K562 (cell line): ENCODE results near the gene RASL11A. TPM values are rescaled to one million over a fixed set of nuclear protein-coding genes. Genes with fewer than 3 reads are reported as not detected.

Source experiments
- ATAC-seq: fragments of 200-7000 bp; cut with Tn5 transposase; 3 replicates; pipeline ENCODE4 v1.9.1; 2020; ENCODE audit warnings: moderate library complexity
- BruUV-seq: library from RNA; stranded (reverse); fragments of 400-500 nt; replicated peaks from 2 replicates; lab custom pipeline; 2021; lab: Mats Ljungman, UMichigan
- CTCF ChIA-PET: fragments of 300-600 bp; formaldehyde crosslinking; extraction: SDS; loops from one replicate; lab custom pipeline; 2021; ENCODE audit warnings: low intra/inter-chr PET ratio; lab: Yijun Ruan, JAX
- POLR2A ChIA-PET: fragments of 300-600, 350-650 bp; sonication (Branson Sonifier 250); formaldehyde crosslinking; extraction: SDS; loops from one replicate; lab custom pipeline; 2021; ENCODE audit warnings: antibody characterized with exemption, inconsistent platforms; lab: Yijun Ruan, JAX
- DNase-seq, 4 experiments: peaks; one replicate each; pipeline versions ENCODE4 v3.0.0 to v3.0.0-alpha.2; 2011 to 2018; ENCODE audit warnings: low spot score in 3 of 4, mixed read lengths in 3 of 4; ENCODE audit errors: extremely low read depth in 1 of 4
- FAIRE-seq: peaks from 2 replicates; lab custom pipeline; 2011; peaks lifted over from hg19 to GRCh38; lab: Jason Lieb, UNC
- H2AFZ ChIP-seq: 2 replicates; pipeline ENCODE4 v1.6.0; 2011; ENCODE audit warnings: low read depth, low read length, control low read depth, inconsistent platforms
- H3K27ac ChIP-seq: fragments of 200-600 bp; 3 replicates; pipeline ENCODE4 v1.8.0; 2011; ENCODE audit warnings: low read depth, mild to moderate bottlenecking, control low read depth, inconsistent platforms, low read length, moderate library complexity, mixed read lengths; ENCODE audit errors: extremely low read depth
- H3K27me3 ChIP-seq, 2 experiments: fragments of 300-600 bp in 1 of 2; 2 replicates in 1 of 2; 3 replicates in 1 of 2; pipeline versions ENCODE4 v1.6.0 to v1.8.0; 2011; ENCODE audit warnings: inconsistent platforms in 2 of 2, low read length in 2 of 2, mild to moderate bottlenecking in 1 of 2, mixed read lengths in 1 of 2, moderate library complexity in 1 of 2; ENCODE audit not compliant: control insufficient read depth in 2 of 2, insufficient read depth in 2 of 2
- H3K36me3 ChIP-seq: fragments of 300-600 bp; 3 replicates; pipeline ENCODE4 v1.8.0; 2011; ENCODE audit warnings: mild to moderate bottlenecking, low read length, inconsistent platforms; ENCODE audit not compliant: control insufficient read depth, insufficient read depth
- H3K4me1 ChIP-seq, 2 experiments: fragments of 200-600 bp in 1 of 2; replicated peaks in 1 of 2; 2 replicates in 1 of 2; 3 replicates in 1 of 2; pipeline versions ENCODE4 v1.5.1 to v1.8.0; 2011; ENCODE audit warnings: inconsistent platforms in 2 of 2, low read length in 2 of 2, mild to moderate bottlenecking in 1 of 2, mixed read lengths in 1 of 2, moderate library complexity in 1 of 2; ENCODE audit not compliant: control insufficient read depth in 2 of 2, insufficient read depth in 2 of 2
- H3K4me2 ChIP-seq: 2 replicates; pipeline ENCODE4 v1.6.1; 2011; ENCODE audit warnings: low read length, control low read depth, inconsistent platforms, mixed read lengths; ENCODE audit not compliant: insufficient read depth
- H3K4me3 ChIP-seq: fragments of 200-600 bp; sonication (generic), shearing (Covaris generic); 2 replicates; pipeline ENCODE4 v1.5.1; 2016; ENCODE audit warnings: control low read depth, inconsistent platforms
- H3K79me2 ChIP-seq: fragments of 200-600 bp; 3 replicates; pipeline ENCODE4 v1.8.0; 2011; ENCODE audit warnings: low read length, inconsistent platforms; ENCODE audit not compliant: control insufficient read depth, insufficient read depth
- H3K9ac ChIP-seq, 2 experiments: 2 replicates each; pipeline versions ENCODE4 v1.6.0 to v1.6.1; 2011; ENCODE audit warnings: low read depth in 2 of 2, low read length in 2 of 2, control low read depth in 1 of 2, inconsistent platforms in 1 of 2, mild to moderate bottlenecking in 1 of 2, mixed read lengths in 1 of 2; ENCODE audit not compliant: insufficient read depth in 1 of 2
- H3K9me1 ChIP-seq: one replicate; pipeline ENCODE4 v1.6.0; 2011; ENCODE audit warnings: inconsistent platforms, mild to moderate bottlenecking, low read length, moderate library complexity; ENCODE audit not compliant: control insufficient read depth, insufficient read depth
- H3K9me3 ChIP-seq: replicated peaks from 2 replicates; pipeline ENCODE4 v1.5.1; 2011; ENCODE audit warnings: low read depth, low read length, inconsistent platforms; ENCODE audit not compliant: control insufficient read depth, insufficient read depth
- H4K20me1 ChIP-seq: replicated peaks from 2 replicates; pipeline ENCODE4 v1.6.1; 2011; ENCODE audit warnings: low read length, inconsistent platforms, mixed read lengths; ENCODE audit not compliant: control insufficient read depth, insufficient read depth
- FOSL1 ChIP-seq: fragments of 200-800 bp; sonication (Bioruptor generic); conservative IDR thresholded peaks from 2 replicates; pipeline ENCODE4 v1.6.1; 2016; ENCODE audit warnings: missing genetic modification characterization, missing compliant biosample characterization
- FOXP4 ChIP-seq: sonication (generic); formaldehyde crosslinking; IDR thresholded peaks from 2 replicates; pipeline ENCODE4 v1.8.0; 2022; ENCODE audit warnings: mild to moderate bottlenecking, missing genetic modification reagents, borderline replicate concordance
- GTF2F1 ChIP-seq: IDR thresholded peaks from 2 replicates; pipeline ENCODE4 v1.6.1; 2011; ENCODE audit warnings: low read depth, low read length, improper control_type of control experiment
- HDAC2 ChIP-seq: fragments of 450-650 bp; IDR thresholded peaks from 2 replicates; pipeline ENCODE4 v1.6.1; 2016; ENCODE audit warnings: mild to moderate bottlenecking
- HOMEZ ChIP-seq: fragments of 250-450 bp; sonication (Bioruptor Pico); IDR thresholded peaks from 2 replicates; pipeline ENCODE4 v1.4.0; 2020; ENCODE audit warnings: mild to moderate bottlenecking, moderate library complexity
- NFE2 ChIP-seq: IDR thresholded peaks from 2 replicates; pipeline ENCODE4 v1.6.1; 2014; ENCODE audit warnings: antibody characterized with exemption, low read depth
- NFIX ChIP-seq: fragments of 250-450 bp; sonication (Bioruptor Pico); IDR thresholded peaks from 2 replicates; pipeline ENCODE4 v1.4.0; 2020; ENCODE audit warnings: low read depth, mild to moderate bottlenecking, moderate library complexity
- PHF8 ChIP-seq: fragments of 200-600 bp; sonication (generic); IDR thresholded peaks from 2 replicates; pipeline ENCODE4 v1.6.1; 2012; ENCODE audit warnings: mixed run types, mild to moderate bottlenecking, inconsistent platforms, low read length, moderate library complexity, borderline replicate concordance
- RB1 ChIP-seq: fragments of 450-650 bp; IDR thresholded peaks from 2 replicates; pipeline ENCODE4 v1.6.1; 2017; ENCODE audit warnings: low read depth, mild to moderate bottlenecking
- SAFB ChIP-seq: fragments of 200-400 bp; formaldehyde crosslinking; IDR thresholded peaks from 2 replicates; pipeline ENCODE4 v1.6.1; 2017; ENCODE audit warnings: low read depth, low read length, borderline replicate concordance
- SOX6 ChIP-seq: fragments of 450-650 bp; IDR thresholded peaks from 2 replicates; pipeline ENCODE4 v1.6.1; 2014; ENCODE audit warnings: mild to moderate bottlenecking
- TARDBP ChIP-seq: fragments of 450-650 bp; IDR thresholded peaks from 2 replicates; pipeline ENCODE4 v1.6.1; 2016
- U2AF2 ChIP-seq: fragments of 200-400 bp; formaldehyde crosslinking; optimal IDR thresholded peaks from 2 replicates; pipeline ENCODE3; 2017; ENCODE audit warnings: low read depth, mild to moderate bottlenecking, low read length
- ZNF175 ChIP-seq: fragments of 200-800 bp; sonication (Bioruptor generic); IDR thresholded peaks from 2 replicates; pipeline ENCODE4 v1.6.1; 2016; ENCODE audit warnings: low read depth, mild to moderate bottlenecking, missing genetic modification characterization, missing compliant biosample characterization
- ZSCAN32 ChIP-seq: fragments of 450-650 bp; formaldehyde crosslinking; IDR thresholded peaks from 2 replicates; pipeline ENCODE4 v1.4.0; 2020; ENCODE audit warnings: mild to moderate bottlenecking, moderate library complexity
- WGBS: fragments of 100-300 bp; shearing (Covaris generic); methylation state at CpG from one replicate; pipeline ENCODE4 v1.1.6; 2016; ENCODE audit warnings: low coverage, mixed read lengths; ENCODE audit not compliant: insufficient coverage; ENCODE audit errors: missing lambda C conversion rate; 5-methylcytosine and 5-hydroxymethylcytosine counted together
- in situ Hi-C: fragments of 300-500 bp; cut with MboI; formaldehyde crosslinking; loops from 4 replicates; pipeline ENCODE4 v1.15.0; 2018; ENCODE audit warnings: inconsistent platforms, mixed read lengths
- intact Hi-C: fragments of 100-400 bp; cut with micrococcal nuclease; formaldehyde crosslinking; loops from 2 replicates; pipeline ENCODE4 v1.14.2; 2022
- polyA plus RNA-seq, 8 experiments: library from polyadenylated mRNA; depleted of rRNA in 4 of 8; stranded (reverse) in 5 of 8; unstranded in 3 of 8; fragments of >200 nt; fragmentation: Nextera tagmentation in 2 of 8; fragmentation: Illumina TruSeq in 1 of 8; extraction: Ambion mirVana in 2 of 8; extraction: Trizol in 1 of 8; gene quantifications; 2 replicates each; pipeline versions ENCODE4 v1.2.1 to v1.2.3, GENCODE V29; 2011 to 2014; ENCODE audit warnings: inconsistent platforms in 1 of 8, missing spikeins in 1 of 8
- total RNA-seq, 7 experiments: library from RNA; depleted of rRNA in 6 of 7; stranded (reverse); fragments of >200 nt in 6 of 7; fragmentation: Illumina TruSeq in 2 of 7; extraction: Trizol in 2 of 7; gene quantifications; 2 replicates each; pipeline versions ENCODE4 v1.2.1 to v1.2.3, GENCODE V29; 2011 to 2021; ENCODE audit warnings: low replicate concordance in 1 of 7
- TF ChIP-seq, protein P1 (sequence below): fragments of 250-450 bp; sonication (Bioruptor Pico); IDR thresholded peaks from 2 replicates; pipeline ENCODE4 v1.4.0; 2020; ENCODE audit warnings: borderline replicate concordance

Gene RASL11A
- total and polyA plus RNA-seq, 9 of the 15 experiments (the other 6 are each of a cell fraction or from before 2014, with no cell fraction given): 0.11 to 2.2 (median 1.5) TPM; not detected in 1

DNA sequence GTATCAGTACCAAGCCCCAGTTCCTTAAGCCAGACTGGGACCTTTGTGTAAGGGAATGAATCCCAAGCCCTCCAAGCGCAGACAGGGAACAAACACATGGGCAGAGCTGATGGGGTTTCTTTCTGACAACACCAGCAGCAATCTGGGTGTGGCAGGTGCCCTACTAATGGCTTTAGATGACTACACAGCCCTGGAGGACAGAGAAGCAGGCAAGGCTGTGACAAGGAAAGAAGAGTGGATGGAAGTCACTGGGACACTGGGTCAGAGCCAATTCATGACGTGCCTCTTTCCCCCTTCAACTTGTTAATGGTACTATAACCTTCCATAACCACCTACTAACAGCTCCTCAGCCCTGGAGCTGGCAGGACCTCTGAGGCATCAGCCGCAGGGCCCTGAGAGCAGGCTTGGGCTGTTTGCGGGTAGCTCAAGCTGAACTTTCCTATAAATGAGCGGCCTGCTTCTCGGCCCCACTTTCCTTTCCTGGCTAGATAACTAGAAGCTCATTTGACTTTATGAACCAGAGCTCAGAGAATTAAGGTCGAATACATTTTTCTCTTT, 38.9 kb downstream of the RASL11A start (continued):
- TF ChIP-seq TARDBP (no peak), SAFB (no peak)
- TF ChIP-seq, protein P1, sequence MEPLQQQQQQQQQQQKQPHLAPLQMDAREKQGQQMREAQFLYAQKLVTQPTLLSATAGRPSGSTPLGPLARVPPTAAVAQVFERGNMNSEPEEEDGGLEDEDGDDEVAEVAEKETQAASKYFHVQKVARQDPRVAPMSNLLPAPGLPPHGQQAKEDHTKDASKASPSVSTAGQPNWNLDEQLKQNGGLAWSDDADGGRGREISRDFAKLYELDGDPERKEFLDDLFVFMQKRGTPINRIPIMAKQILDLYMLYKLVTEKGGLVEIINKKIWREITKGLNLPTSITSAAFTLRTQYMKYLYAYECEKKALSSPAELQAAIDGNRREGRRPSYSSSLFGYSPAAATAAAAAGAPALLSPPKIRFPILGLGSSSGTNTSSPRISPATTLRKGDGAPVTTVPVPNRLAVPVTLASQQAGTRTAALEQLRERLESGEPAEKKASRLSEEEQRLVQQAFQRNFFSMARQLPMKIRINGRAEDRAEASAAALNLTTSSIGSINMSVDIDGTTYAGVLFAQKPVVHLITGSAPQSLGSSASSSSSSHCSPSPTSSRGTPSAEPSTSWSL (CRISPR knock-in tag): no peak
- TF ChIP-seq, all 486 proteins: peak for 0

DNA sequence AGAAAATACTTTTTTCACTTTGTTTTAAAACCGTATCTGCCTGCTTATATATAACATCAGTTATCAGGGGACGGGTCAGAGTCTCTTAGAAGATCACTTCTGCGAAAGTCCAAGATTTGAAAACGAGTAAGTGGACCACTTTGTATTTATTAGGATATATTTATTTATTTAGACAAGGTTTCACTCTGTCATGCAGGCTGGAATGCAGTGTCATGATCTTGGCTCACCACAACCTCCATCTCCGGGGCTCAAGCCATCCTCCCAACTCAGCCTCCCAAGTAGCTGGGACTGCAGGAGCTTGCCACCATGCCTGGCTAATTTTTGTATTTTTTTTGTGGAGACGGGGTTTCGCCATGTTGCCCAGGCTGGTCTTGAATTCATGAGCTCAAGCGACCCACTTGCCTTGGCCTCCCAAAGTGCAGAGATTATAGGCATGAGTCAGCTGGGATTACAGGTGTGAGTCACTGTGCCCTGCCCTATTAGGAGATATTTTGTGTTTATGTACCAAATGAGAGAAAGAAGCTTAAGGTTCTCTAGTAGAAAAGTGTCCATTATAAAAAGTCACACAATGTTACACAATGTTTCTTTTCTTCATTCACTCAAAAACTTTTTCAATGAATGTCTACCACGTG, 39.5 kb downstream of the RASL11A start:
- H4K20me1 ChIP-seq: no peaks in the 10 kb centered on the region; the same call in 1 of the 2 replicates
- H3K9me3 ChIP-seq: no peaks in the 10 kb centered on the region
- CTCF ChIA-PET: no interaction called here
- DNase-seq: no peak
- H3K9me1 ChIP-seq: no peaks in the 10 kb centered on the region
- 6% methylated on average over 9 of the region's 9 CpGs for WGBS
- no peak overlapping the region for H3K4me3 ChIP-seq
- POLR2A ChIA-PET: interaction anchor here (0.8 to 1.1 kb wide), 2 partner anchors 13 to 19 kb away, joined by 3 to 4 read pairs; no protein-coding TSS in a partner anchor
- H3K79me2 ChIP-seq: no peaks in the 10 kb centered on the region
- no peak for FAIRE-seq
- no peak overlapping the region for H3K9ac ChIP-seq
- in situ Hi-C loops (no loop called here), intact Hi-C loops (no loop called here)
- peaks cover 18 to 30% of the 10 kb centered on the region in 2 experiments; a peak in 4 of 5 replicates for H3K27me3 ChIP-seq
- H3K27ac ChIP-seq: no peak overlapping the region
- no TSS peak for BruUV-seq
- no peaks in the 10 kb centered on the region for H3K36me3 ChIP-seq
- H2AFZ ChIP-seq: no peak overlapping the region
- no peak overlapping the region for H3K4me2 ChIP-seq
- no peak for ATAC-seq
- no peaks in the 10 kb centered on the region for H3K4me1 ChIP-seq
- no peak for TF ChIP-seq HDAC2
- no peak for TF ChIP-seq FOXP4
- no peak for TF ChIP-seq SOX6
- peak; percentile 42 for TF ChIP-seq NFE2
- TF ChIP-seq HOMEZ (CRISPR knock-in tag): no peak
- TF ChIP-seq FOSL1 (tag): peak; percentile 81
- TF ChIP-seq NFIX (CRISPR knock-in tag): no peak
- no peak for TF ChIP-seq ZSCAN32 (CRISPR knock-in tag)
- TF ChIP-seq U2AF2: no peak
- no peak for TF ChIP-seq PHF8
- no peak for TF ChIP-seq GTF2F1
- no peak for TF ChIP-seq ZNF175 (CRISPR knock-in tag)
- TF ChIP-seq RB1: no peak
